H1 (cell line): ENCODE data around the gene TTC28. TPM values are rescaled to one million over a fixed set of nuclear protein-coding genes. Genes with fewer than 3 reads are reported as not detected.

Source experiments
- CTCF ChIA-PET: fragments of 300-600 bp; sonication (Branson Sonifier 250); formaldehyde crosslinking; loops from one replicate; lab custom pipeline; 2021; ENCODE audit not compliant: partially characterized antibody; lab: Charles Lee
- POLR2A ChIA-PET: fragments of 300-600 bp; sonication (Branson Sonifier 250); formaldehyde crosslinking; loops from one replicate; lab custom pipeline; 2021; ENCODE audit warnings: inconsistent platforms; ENCODE audit not compliant: partially characterized antibody; lab: Charles Lee
- DNase-seq, 2 experiments: peaks; one replicate each; pipeline versions ENCODE4 v3.0.0 to v3.0.0-alpha.2; 2010 to 2022; ENCODE audit warnings: low spot score in 2 of 2, low read depth in 1 of 2, mixed read lengths in 1 of 2
- FAIRE-seq: peaks from 2 replicates; lab custom pipeline; 2011; peaks lifted over from hg19 to GRCh38; lab: Jason Lieb, UNC
- H2AFZ ChIP-seq: 2 replicates; pipeline ENCODE4 v1.8.1; 2012; ENCODE audit warnings: low read length, inconsistent platforms
- H2AK5ac ChIP-seq: 2 replicates; pipeline ENCODE4 v1.6.1; 2013; ENCODE audit warnings: low read depth, low read length
- H2BK120ac ChIP-seq: replicated peaks from 2 replicates; pipeline ENCODE3; 2013; ENCODE audit warnings: low read depth, low read length, inconsistent platforms
- H2BK12ac ChIP-seq: 2 replicates; pipeline ENCODE4 v1.6.1; 2013; ENCODE audit warnings: low read depth, low read length
- H2BK15ac ChIP-seq: 2 replicates; pipeline ENCODE4 v1.6.1; 2013; ENCODE audit warnings: low read length
- H2BK20ac ChIP-seq: 2 replicates; pipeline ENCODE4 v1.6.1; 2013; ENCODE audit warnings: low read length
- H2BK5ac ChIP-seq: 2 replicates; pipeline ENCODE4 v1.6.1; 2013; ENCODE audit warnings: low read depth, low read length
- H3K14ac ChIP-seq: 2 replicates; pipeline ENCODE4 v1.6.1; 2013; ENCODE audit warnings: inconsistent platforms; ENCODE audit not compliant: insufficient read length
- H3K18ac ChIP-seq: 2 replicates; pipeline ENCODE4 v1.6.1; 2013; ENCODE audit warnings: low read length; ENCODE audit errors: extremely low read depth
- H3K23ac ChIP-seq: 2 replicates; pipeline ENCODE4 v1.6.1; 2013; ENCODE audit warnings: inconsistent platforms; ENCODE audit not compliant: insufficient read length
- H3K23me2 ChIP-seq: 2 replicates; pipeline ENCODE4 v1.6.1; 2013; ENCODE audit warnings: low read depth, low read length
- H3K27ac ChIP-seq: 2 replicates; pipeline ENCODE4 v1.6.1; 2011; ENCODE audit warnings: low read depth, low read length, inconsistent platforms
- H3K27me3 ChIP-seq, 4 experiments: replicated peaks in 1 of 4; 1 replicate in 1 of 4; 2 replicates in 3 of 4; pipeline versions ENCODE4 v1.6.1 to v1.8.1; 2011 to 2013; ENCODE audit warnings: low read length in 3 of 4, mild to moderate bottlenecking in 3 of 4, inconsistent platforms in 2 of 4, mixed read lengths in 2 of 4, moderate library complexity in 1 of 4; ENCODE audit not compliant: control insufficient read depth in 3 of 4, insufficient read depth in 3 of 4; ENCODE audit errors: extremely low read depth in 1 of 4
- H3K36me3 ChIP-seq, 4 experiments: 2 replicates each; pipeline versions ENCODE4 v1.6.1 to v1.8.1; 2011 to 2013; ENCODE audit warnings: mild to moderate bottlenecking in 4 of 4, low read length in 3 of 4, moderate library complexity in 2 of 4, control low read depth in 1 of 4, inconsistent platforms in 1 of 4; ENCODE audit not compliant: insufficient read depth in 4 of 4, control insufficient read depth in 2 of 4
- H3K4ac ChIP-seq: replicated peaks from 2 replicates; pipeline ENCODE3; 2013; ENCODE audit warnings: low read length, low read depth, mixed read lengths, inconsistent platforms; ENCODE audit not compliant: insufficient read length
- H3K4me1 ChIP-seq, 4 experiments: replicated peaks in 1 of 4; 1 replicate in 1 of 4; 2 replicates in 3 of 4; pipeline versions ENCODE4 v1.6.1 to v1.8.1; 2011 to 2013; ENCODE audit warnings: low read length in 3 of 4, inconsistent platforms in 2 of 4, mixed read lengths in 1 of 4; ENCODE audit not compliant: insufficient read depth in 4 of 4, control insufficient read depth in 3 of 4
- H3K4me2 ChIP-seq, 2 experiments: 2 replicates each; pipeline versions ENCODE4 v1.6.1 to v1.8.1; 2011 to 2013; ENCODE audit warnings: low read depth in 2 of 2, low read length in 2 of 2, control low read depth in 1 of 2, inconsistent platforms in 1 of 2, mild to moderate bottlenecking in 1 of 2; ENCODE audit not compliant: insufficient read depth in 1 of 2
- H3K4me3 ChIP-seq, 4 experiments: fragments of 200-600, 300-600 bp in 1 of 4; sonication (generic), shearing (Covaris generic), sonication (Bioruptor Twin) in 1 of 4; 2 replicates each; pipeline versions ENCODE4 v1.5.1 to v1.8.1; 2011 to 2016; ENCODE audit warnings: low read length in 4 of 4, low read depth in 3 of 4, control low read depth in 2 of 4, inconsistent platforms in 2 of 4, mild to moderate bottlenecking in 2 of 4, mixed read lengths in 1 of 4, moderate library complexity in 1 of 4; ENCODE audit not compliant: insufficient read depth in 2 of 4; ENCODE audit errors: extremely low read depth in 1 of 4
- H3K56ac ChIP-seq: replicated peaks from 2 replicates; pipeline ENCODE3; 2013; ENCODE audit warnings: low read depth, mild to moderate bottlenecking, mixed read lengths, low read length, inconsistent platforms; ENCODE audit not compliant: insufficient read length
- H3K79me1 ChIP-seq: 2 replicates; pipeline ENCODE4 v1.6.1; 2013; ENCODE audit warnings: low read depth, low read length, control low read depth
- H3K79me2 ChIP-seq, 2 experiments: 2 replicates each; pipeline versions ENCODE4 v1.6.1 to v1.8.1; 2012 to 2013; ENCODE audit warnings: low read length in 2 of 2, mild to moderate bottlenecking in 2 of 2, inconsistent platforms in 1 of 2; ENCODE audit not compliant: insufficient read depth in 2 of 2, control insufficient read depth in 1 of 2
- H3K9ac ChIP-seq, 4 experiments: replicated peaks in 1 of 4; 1 replicate in 1 of 4; 2 replicates in 3 of 4; pipeline versions ENCODE4 v1.6.1 to v1.8.1; 2011 to 2013; ENCODE audit warnings: low read depth in 3 of 4, low read length in 3 of 4, control low read depth in 2 of 4, mild to moderate bottlenecking in 2 of 4, moderate library complexity in 2 of 4, inconsistent platforms in 1 of 4; ENCODE audit errors: extremely low read depth in 1 of 4
- H3K9me3 ChIP-seq, 2 experiments: 2 replicates each; pipeline versions ENCODE4 v1.6.1 to v1.8.1; 2012 to 2013; ENCODE audit warnings: mild to moderate bottlenecking in 2 of 2, moderate library complexity in 2 of 2, control low read depth in 1 of 2, inconsistent platforms in 1 of 2, low read depth in 1 of 2, low read length in 1 of 2, mixed read lengths in 1 of 2; ENCODE audit not compliant: insufficient read depth in 2 of 2
- H4K20me1 ChIP-seq, 2 experiments: replicated peaks in 1 of 2; 2 replicates each; pipeline versions ENCODE3 to v1.8.1; 2011 to 2013; ENCODE audit warnings: inconsistent platforms in 2 of 2, low read length in 2 of 2, mild to moderate bottlenecking in 1 of 2; ENCODE audit not compliant: insufficient read depth in 2 of 2, control insufficient read depth in 1 of 2
- H4K5ac ChIP-seq: 2 replicates; pipeline ENCODE4 v1.6.1; 2013; ENCODE audit warnings: low read length, low read depth, mixed read lengths, inconsistent platforms; ENCODE audit not compliant: insufficient read length
- H4K8ac ChIP-seq: 2 replicates; pipeline ENCODE4 v1.8.0; 2013; ENCODE audit warnings: mild to moderate bottlenecking, moderate library complexity, low read length, inconsistent platforms; ENCODE audit not compliant: insufficient read depth; ENCODE audit errors: extremely low read depth
- H4K91ac ChIP-seq: replicated peaks from 2 replicates; pipeline ENCODE3; 2013; ENCODE audit warnings: low read length, mixed read lengths, inconsistent platforms; ENCODE audit not compliant: insufficient read length
- ASH2L ChIP-seq: fragments of 200-600, 300-600 bp; sonication (generic); IDR thresholded peaks from one replicate; pipeline ENCODE4 v1.7.1; 2017; ENCODE audit warnings: low read length
- BCL11A ChIP-seq, 2 experiments: IDR thresholded peaks; one replicate each; pipeline ENCODE4 v1.6.1; 2011; ENCODE audit warnings: low read depth in 2 of 2, low read length in 2 of 2, mild to moderate bottlenecking in 2 of 2
- CEBPB ChIP-seq: IDR thresholded peaks from 2 replicates; pipeline ENCODE4 v1.6.1; 2012; ENCODE audit warnings: low read depth, low read length
- CREB1 ChIP-seq: IDR thresholded peaks from 2 replicates; pipeline ENCODE4 v1.6.1; 2012; ENCODE audit warnings: inconsistent platforms
- CTCF ChIP-seq, 3 experiments: IDR thresholded peaks; 1 replicate in 2 of 3; 2 replicates in 1 of 3; pipeline versions ENCODE4 v1.5.1 to v1.6.1; 2011; ENCODE audit warnings: low read length in 3 of 3, mild to moderate bottlenecking in 3 of 3, inconsistent platforms in 2 of 3, low read depth in 1 of 3, moderate library complexity in 1 of 3; ENCODE audit not compliant: insufficient read depth in 1 of 3; ENCODE audit errors: control extremely low read depth in 1 of 3
- MAFK ChIP-seq: IDR thresholded peaks from 2 replicates; pipeline ENCODE4 v1.6.1; 2012; ENCODE audit warnings: low read depth, mild to moderate bottlenecking, improper control_type of control experiment, low read length
- PHF8 ChIP-seq: fragments of 200-600 bp; sonication (generic); conservative IDR thresholded peaks from 2 replicates; pipeline ENCODE4 v1.7.1; 2012; ENCODE audit warnings: low read depth, mild to moderate bottlenecking, inconsistent platforms, low read length, moderate library complexity
- POLR2AphosphoS5 ChIP-seq: IDR thresholded peaks from 2 replicates; pipeline ENCODE4 v1.6.1; 2011; ENCODE audit warnings: low read depth, low read length
- RXRA ChIP-seq: IDR thresholded peaks from 2 replicates; pipeline ENCODE4 v1.6.1; 2011; ENCODE audit warnings: low read depth, mild to moderate bottlenecking, low read length, moderate library complexity; ENCODE audit not compliant: insufficient read depth
- SIRT6 ChIP-seq: IDR thresholded peaks from one replicate; pipeline ENCODE4 v1.7.1; 2012; ENCODE audit warnings: low read length, inconsistent platforms
- SP2 ChIP-seq: IDR thresholded peaks from 2 replicates; pipeline ENCODE4 v1.6.1; 2012; ENCODE audit warnings: mild to moderate bottlenecking, low read length, inconsistent platforms
- YY1 ChIP-seq: IDR thresholded peaks from 2 replicates; pipeline ENCODE4 v1.6.1; 2011; ENCODE audit warnings: low read depth, mild to moderate bottlenecking, low read length
- ZNF274 ChIP-seq: IDR thresholded peaks from 2 replicates; pipeline ENCODE4 v1.7.0; 2012; ENCODE audit warnings: low read length, borderline replicate concordance; ENCODE audit errors: extremely low read depth
- WGBS, 2 experiments: shearing (Covaris generic) in 1 of 2; methylation state at CpG; one replicate each; pipeline versions ENCODE4 v1.1.6 to v1.1.7; 2013 to 2015; ENCODE audit warnings: low lambda C conversion rate in 2 of 2, mixed read lengths in 2 of 2, inconsistent platforms in 1 of 2, low coverage in 1 of 2, missing lambda C conversion rate in 1 of 2; ENCODE audit not compliant: insufficient replicate concordance in 2 of 2, insufficient coverage in 1 of 2, insufficient read length in 1 of 2; ENCODE audit errors: extremely low coverage in 1 of 2, missing lambda C conversion rate in 1 of 2; 5-methylcytosine and 5-hydroxymethylcytosine counted together
- polyA plus RNA-seq, 7 experiments: library from polyadenylated mRNA; depleted of rRNA in 3 of 7; stranded (reverse) in 5 of 7; unstranded in 2 of 7; fragments of >200 nt in 5 of 7; fragments of 200-250 nt in 2 of 7; gene quantifications; 1 replicate in 5 of 7; 2 replicates in 1 of 7; 4 replicates in 1 of 7; pipeline versions ENCODE4 v1.2.1 to v1.2.3, GENCODE V29; 2011 to 2013; ENCODE audit warnings: missing spikeins in 2 of 7, mixed read lengths in 2 of 7
- total RNA-seq: library from RNA; stranded (reverse); fragmentation: NEBNext Ultra II Directional; extraction: Animal tissue kit (Norgen Biotek cat#: 25700); gene quantifications from 2 replicates; pipeline ENCODE4 v1.2.1, GENCODE V29; 2021

TTC28 gene
- total and polyA plus RNA-seq, 2 of the 8 experiments (the other 6 are each of a cell fraction or from before 2014, with no cell fraction given) = 2.6 to 12.6 TPM

DNA sequence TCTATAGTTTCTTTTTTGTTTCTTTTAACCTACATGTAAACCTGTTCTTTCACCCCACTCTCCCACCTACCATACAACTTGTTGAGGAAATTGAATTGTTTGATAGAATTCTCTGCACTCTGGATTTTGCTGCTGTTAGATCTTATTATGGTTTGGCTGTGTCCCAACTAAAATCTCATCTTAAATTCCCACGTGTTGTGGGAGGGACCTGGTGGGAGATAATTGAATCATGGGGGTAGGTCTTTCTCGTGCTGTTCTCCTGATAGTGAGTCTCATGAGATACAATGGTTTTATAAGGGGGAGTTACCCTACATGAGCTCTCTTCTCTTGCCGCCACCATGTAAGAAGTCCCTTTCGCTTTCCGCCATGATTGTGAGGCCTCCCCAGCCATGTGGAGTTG, 745.6 kb downstream of the TTC28 start:
- CTCF ChIA-PET = interaction anchor here (1.0 to 1.7 kb wide), 3 partner anchors 15 to 57 kb away, joined by 3 to 4 read pairs (median 3); partner anchors contain the start of gene PITPNB
- Histone ChIP-seq H4K20me1 (no peaks in the 10 kb centered on the region), H3K36me3 (no peaks in the 10 kb centered on the region), H3K4ac (no peak overlapping the region), H3K9ac (no peak overlapping the region), H3K79me1 (no peaks in the 10 kb centered on the region), H3K79me2 (no peaks in the 10 kb centered on the region), H3K27me3 (no peaks in the 10 kb centered on the region), H3K27ac (no peak overlapping the region), H4K91ac (no peak overlapping the region), H3K4me2 (no peak overlapping the region), H2BK120ac (no peak overlapping the region), H3K4me3 (no peak overlapping the region), H3K56ac (no peak overlapping the region), H3K4me1 (peaks cover 0 to 6% (median 3%) of the 10 kb centered on the region in 4 experiments; a peak in 4 of 7 replicates), H3K14ac (no peak overlapping the region), H4K5ac (no peak overlapping the region), H2BK15ac (no peak overlapping the region), H3K18ac (no peak overlapping the region), H2AK5ac (no peak overlapping the region), H2AFZ (no peak overlapping the region), H3K23me2 (no peaks in the 10 kb centered on the region; the same call in 1 of the 2 replicates), H2BK12ac (no peak overlapping the region), H3K9me3 (no peaks in the 10 kb centered on the region; a peak in 1 of 4 replicates), H4K8ac (no peak overlapping the region), H3K23ac (no peak overlapping the region), H2BK20ac (no peak overlapping the region), H2BK5ac (no peak overlapping the region)
- DNase-seq = no peak
- WGBS, 2 experiments = 91% methylated on average over 5 of the region's 5 CpGs; no CpG with 5 or more reads in 1 of the 2 experiments
- POLR2A ChIA-PET = interaction anchor here (1.5 kb wide), 1 partner anchor 14 kb away, joined by 4 read pairs; no protein-coding TSS in a partner anchor
- FAIRE-seq = no peak
- no peak for TF ChIP-seq POLR2AphosphoS5
- no peak for TF ChIP-seq CREB1
- TF ChIP-seq SP2 = no peak
- TF ChIP-seq SIRT6 = no peak
- TF ChIP-seq MAFK = no peak
- no peak for TF ChIP-seq ASH2L
- TF ChIP-seq BCL11A (IDR thresholded peaks at IDR 0.05; ENCODE audit: low read depth in 2 of 2, low read length in 2 of 2) = no peak
- no peak for TF ChIP-seq PHF8
- TF ChIP-seq RXRA = no peak
- TF ChIP-seq CEBPB = no peak
- TF ChIP-seq YY1 = no peak
- TF ChIP-seq ZNF274 = no peak
- TF ChIP-seq CTCF (IDR thresholded peaks at IDR 0.05; ENCODE audit: control extremely low read depth in 1 of 3, insufficient read depth in 1 of 3, low read depth in 1 of 3, low read length in 3 of 3) = no peak
